IPS-15b (cell line): Measurements from ENCODE around the gene GTF2A1L.

ENCODE experiments used
- H3K27me3 ChIP-seq: one replicate; pipeline ENCODE4 v1.6.1; 2013; ENCODE audit warnings: low read length; ENCODE audit not compliant: control insufficient read depth, insufficient read depth
- H3K36me3 ChIP-seq: one replicate; pipeline ENCODE4 v1.6.1; 2013; ENCODE audit warnings: low read length; ENCODE audit not compliant: control insufficient read depth, insufficient read depth
- H3K4me1 ChIP-seq: one replicate; pipeline ENCODE4 v1.6.1; 2013; ENCODE audit warnings: mild to moderate bottlenecking, low read length; ENCODE audit not compliant: control insufficient read depth, insufficient read depth
- H3K4me3 ChIP-seq: one replicate; pipeline ENCODE4 v1.5.1; 2013; ENCODE audit warnings: low read depth, low read length
- H3K9ac ChIP-seq: one replicate; pipeline ENCODE4 v1.6.1; 2013; ENCODE audit warnings: low read depth, mild to moderate bottlenecking, low read length
- H3K9me3 ChIP-seq: one replicate; pipeline ENCODE4 v1.6.1; 2013; ENCODE audit warnings: mild to moderate bottlenecking, low read length; ENCODE audit not compliant: control insufficient read depth, insufficient read depth

The GTF2A1L gene

GRCh38 chr2:48709096-48710034 is 91.7 kb downstream of the GTF2A1L start:
- Histone ChIP-seq H3K9ac (no peak overlapping the region), H3K9me3 (no peaks in the 10 kb centered on the region), H3K36me3 (no peaks in the 10 kb centered on the region), H3K4me3 (no peak overlapping the region), H3K4me1 (no peaks in the 10 kb centered on the region), H3K27me3 (no peaks in the 10 kb centered on the region)

- no peaks in the 10 kb centered on the region for H3K36me3 ChIP-seq
- H3K9ac ChIP-seq: no peak overlapping the region
- no peaks in the 10 kb centered on the region for H3K9me3 ChIP-seq
These were observed 93.7 kb downstream of the GTF2A1L start for GRCh38 chr2:48711343-48711742.

GRCh38 chr2:48712151-48712550 is 94.5 kb downstream of the GTF2A1L start:
- Histone ChIP-seq H3K9ac (no peak overlapping the region), H3K4me3 (no peak overlapping the region), H3K9me3 (no peaks in the 10 kb centered on the region), H3K4me1 (peaks cover 2% of the 10 kb centered on the region), H3K27me3 (no peaks in the 10 kb centered on the region), H3K36me3 (no peaks in the 10 kb centered on the region)

More at GRCh38 chr2:48711343-48711742, 93.7 kb downstream of the GTF2A1L start:
- H3K4me1 ChIP-seq: peaks cover 2% of the 10 kb centered on the region
- no peaks in the 10 kb centered on the region for H3K27me3 ChIP-seq
- no peak overlapping the region for H3K4me3 ChIP-seq

GRCh38 chr2:48713647-48714046 is 96.0 kb downstream of the GTF2A1L start:
- no peaks in the 10 kb centered on the region for H3K36me3 ChIP-seq
- no peak overlapping the region for H3K9ac ChIP-seq
- peaks cover 2% of the 10 kb centered on the region for H3K4me1 ChIP-seq
- no peaks in the 10 kb centered on the region for H3K9me3 ChIP-seq
- no peaks in the 10 kb centered on the region for H3K27me3 ChIP-seq
- H3K4me3 ChIP-seq: no peak overlapping the region

- Histone ChIP-seq H3K9ac (no peak overlapping the region), H3K4me3 (no peak overlapping the region), H3K9me3 (no peaks in the 10 kb centered on the region), H3K36me3 (no peaks in the 10 kb centered on the region), H3K27me3 (no peaks in the 10 kb centered on the region), H3K4me1 (peaks cover 2% of the 10 kb centered on the region)
These were observed 96.6 kb downstream of the GTF2A1L start for GRCh38 chr2:48714245-48714644.

- Histone ChIP-seq H3K4me3 (no peak overlapping the region), H3K36me3 (no peaks in the 10 kb centered on the region), H3K9ac (no peak overlapping the region), H3K4me1 (peaks cover 2% of the 10 kb centered on the region), H3K27me3 (no peaks in the 10 kb centered on the region), H3K9me3 (no peaks in the 10 kb centered on the region)
These were observed 97.6 kb downstream of the GTF2A1L start for GRCh38 chr2:48715042-48715899.

- Histone ChIP-seq H3K9me3 (no peaks in the 10 kb centered on the region), H3K4me3 (no peak overlapping the region), H3K36me3 (no peaks in the 10 kb centered on the region), H3K27me3 (no peaks in the 10 kb centered on the region), H3K4me1 (peaks cover 2% of the 10 kb centered on the region), H3K9ac (no peak overlapping the region)
These were observed 98.3 kb downstream of the GTF2A1L start for GRCh38 chr2:48715956-48716355.

- no peak overlapping the region for H3K9ac ChIP-seq
- no peaks in the 10 kb centered on the region for H3K36me3 ChIP-seq
- H3K9me3 ChIP-seq: no peaks in the 10 kb centered on the region
- no peak overlapping the region for H3K4me3 ChIP-seq
- peaks cover 2% of the 10 kb centered on the region for H3K4me1 ChIP-seq
- no peaks in the 10 kb centered on the region for H3K27me3 ChIP-seq
These were observed 100.2 kb downstream of the GTF2A1L start for GRCh38 chr2:48717846-48718245.

- Histone ChIP-seq H3K4me1 (peaks cover 2% of the 10 kb centered on the region), H3K27me3 (no peaks in the 10 kb centered on the region), H3K9me3 (no peaks in the 10 kb centered on the region), H3K9ac (no peak overlapping the region), H3K36me3 (no peaks in the 10 kb centered on the region), H3K4me3 (no peak overlapping the region)
These were observed 102.0 kb downstream of the GTF2A1L start for GRCh38 chr2:48719480-48720177.

- Histone ChIP-seq H3K4me3 (no peak overlapping the region), H3K27me3 (no peaks in the 10 kb centered on the region)
These were observed 103.5 kb downstream of the GTF2A1L start for GRCh38 chr2:48721158-48721557.

GRCh38 chr2:48722391-48722790 is 104.7 kb downstream of the GTF2A1L start:
- Histone ChIP-seq H3K9ac (no peak overlapping the region), H3K9me3 (no peaks in the 10 kb centered on the region)

More at GRCh38 chr2:48721158-48721557, 103.5 kb downstream of the GTF2A1L start:
- H3K9ac ChIP-seq: no peak overlapping the region
- H3K4me1 ChIP-seq: no peaks in the 10 kb centered on the region
- H3K36me3 ChIP-seq: no peaks in the 10 kb centered on the region
- no peaks in the 10 kb centered on the region for H3K9me3 ChIP-seq

More at GRCh38 chr2:48722391-48722790, 104.7 kb downstream of the GTF2A1L start:
- Histone ChIP-seq H3K27me3 (no peaks in the 10 kb centered on the region), H3K4me3 (no peak overlapping the region), H3K4me1 (no peaks in the 10 kb centered on the region), H3K36me3 (no peaks in the 10 kb centered on the region)
